Measurements from ENCODE around the gene DDX31.

The DDX31 gene

GRCh38 chr9:132543251-132543650 lies 126.5 kb downstream of the DDX31 start:
- H3K27ac ChIP-seq (replicated peaks), result no peak overlapping the region
- no peak for DNase-seq (ENCODE audit: low read depth in 1 of 2, low spot score in 1 of 2)
- H3K4me3 ChIP-seq (replicated peaks; ENCODE audit: insufficient read depth, low read length), result no peak overlapping the region
- TF ChIP-seq POLR2AphosphoS5 (IDR thresholded peaks at IDR 0.05; ENCODE audit: low read depth) (no peak), SPI1 (IDR thresholded peaks at IDR 0.05; ENCODE audit: borderline replicate concordance, low read depth) (no peak), GABPA (IDR thresholded peaks at IDR 0.05; ENCODE audit: low read depth) (no peak), REST (IDR thresholded peaks at IDR 0.05; ENCODE audit: insufficient replicate concordance, low read depth) (no peak)
- TF ChIP-seq, protein P1, sequence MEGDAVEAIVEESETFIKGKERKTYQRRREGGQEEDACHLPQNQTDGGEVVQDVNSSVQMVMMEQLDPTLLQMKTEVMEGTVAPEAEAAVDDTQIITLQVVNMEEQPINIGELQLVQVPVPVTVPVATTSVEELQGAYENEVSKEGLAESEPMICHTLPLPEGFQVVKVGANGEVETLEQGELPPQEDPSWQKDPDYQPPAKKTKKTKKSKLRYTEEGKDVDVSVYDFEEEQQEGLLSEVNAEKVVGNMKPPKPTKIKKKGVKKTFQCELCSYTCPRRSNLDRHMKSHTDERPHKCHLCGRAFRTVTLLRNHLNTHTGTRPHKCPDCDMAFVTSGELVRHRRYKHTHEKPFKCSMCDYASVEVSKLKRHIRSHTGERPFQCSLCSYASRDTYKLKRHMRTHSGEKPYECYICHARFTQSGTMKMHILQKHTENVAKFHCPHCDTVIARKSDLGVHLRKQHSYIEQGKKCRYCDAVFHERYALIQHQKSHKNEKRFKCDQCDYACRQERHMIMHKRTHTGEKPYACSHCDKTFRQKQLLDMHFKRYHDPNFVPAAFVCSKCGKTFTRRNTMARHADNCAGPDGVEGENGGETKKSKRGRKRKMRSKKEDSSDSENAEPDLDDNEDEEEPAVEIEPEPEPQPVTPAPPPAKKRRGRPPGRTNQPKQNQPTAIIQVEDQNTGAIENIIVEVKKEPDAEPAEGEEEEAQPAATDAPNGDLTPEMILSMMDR (IDR thresholded peaks at IDR 0.05; ENCODE audit: insufficient read depth, low read length), result no peak
- H3K27me3 ChIP-seq (ENCODE audit: insufficient read depth, poor library complexity, severe bottlenecking), result peaks cover 10% of the 10 kb centered on the region
